BJ (cell line): ENCODE measurements around the gene UBFD1. TPM values are rescaled to one million over a fixed set of nuclear protein-coding genes. Genes with fewer than 3 reads are reported as not detected.

Experiments
- CTCF ChIA-PET: fragments of 350-600 bp; formaldehyde crosslinking; extraction: SDS; loops from one replicate; lab custom pipeline; 2021; ENCODE audit warnings: antibody characterized with exemption, inconsistent platforms; lab: Yijun Ruan, JAX
- POLR2A ChIA-PET: fragments of 300-600 bp; sonication (Branson Sonifier 250); formaldehyde crosslinking; extraction: SDS; loops from one replicate; lab custom pipeline; 2021; ENCODE audit warnings: antibody characterized with exemption; lab: Charles Lee
- DNase-seq: peaks from one replicate; pipeline ENCODE4 v3.0.0-alpha.2; 2011; ENCODE audit warnings: low read depth
- H3K27me3 ChIP-seq: 2 replicates; pipeline ENCODE4 v1.6.0; 2011; ENCODE audit warnings: low read length; ENCODE audit not compliant: control insufficient read depth, insufficient read depth
- H3K36me3 ChIP-seq: 2 replicates; pipeline ENCODE4 v1.5.1; 2011; ENCODE audit warnings: low read length; ENCODE audit not compliant: control insufficient read depth, insufficient read depth
- H3K4me3 ChIP-seq: 2 replicates; pipeline ENCODE4 v1.5.1; 2011; ENCODE audit warnings: low read depth, mild to moderate bottlenecking, control low read depth, low read length
- CTCF ChIP-seq: IDR thresholded peaks from 2 replicates; pipeline ENCODE4 v1.5.1; 2011; ENCODE audit warnings: low read depth, mild to moderate bottlenecking, control low read depth, inconsistent platforms, low read length, moderate library complexity; ENCODE audit not compliant: insufficient read depth
- polyA plus RNA-seq: library from polyadenylated mRNA; depleted of rRNA; stranded (reverse); fragments of >200 nt; gene quantifications from 2 replicates; pipeline ENCODE4 v1.2.3, GENCODE V29; 2011

UBFD1 gene
- polyA plus RNA-seq, 1 experiment = 61.4 TPM

- POLR2A ChIA-PET = no interaction called here
These were observed 41.6 kb upstream of the UBFD1 start for GRCh38 chr16:23515881-23516280.

GRCh38 chr16:23516366-23517137 is 41.0 kb upstream of the UBFD1 start:
- TF ChIP-seq CTCF = no peak
- DNase-seq = no peak
- Histone ChIP-seq H3K27me3 (no peaks in the 10 kb centered on the region), H3K4me3 (no peak overlapping the region), H3K36me3 (peaks cover 1% of the 10 kb centered on the region)
- ChIA-PET POLR2A (no interaction called here), CTCF (interaction anchor here (1.1 kb wide), 1 partner anchor 12 kb away, joined by 3 read pairs; no protein-coding TSS in a partner anchor)

More at GRCh38 chr16:23515881-23516280, 41.6 kb upstream of the UBFD1 start:
- no peak overlapping the region for H3K4me3 ChIP-seq
- no peaks in the 10 kb centered on the region for H3K27me3 ChIP-seq
- CTCF ChIA-PET = interaction anchor here (1.1 kb wide), 1 partner anchor 13 kb away, joined by 3 read pairs; no protein-coding TSS in a partner anchor
- TF ChIP-seq CTCF = no peak
- DNase-seq = no peak
- H3K36me3 ChIP-seq = peaks cover 1% of the 10 kb centered on the region

GRCh38 chr16:23518435-23518891 is 39.1 kb upstream of the UBFD1 start:
- no peak for TF ChIP-seq CTCF
- CTCF ChIA-PET = interaction anchor here (1.3 kb wide), 1 partner anchor 15 kb away, joined by 3 read pairs; no protein-coding TSS in a partner anchor
- DNase-seq = no peak
- H3K27me3 ChIP-seq = no peaks in the 10 kb centered on the region
- H3K4me3 ChIP-seq = no peak overlapping the region
- POLR2A ChIA-PET = no interaction called here
- peaks cover 7% of the 10 kb centered on the region for H3K36me3 ChIP-seq

GRCh38 chr16:23519282-23519681 is 38.2 kb upstream of the UBFD1 start:
- no peak for DNase-seq
- CTCF ChIA-PET = no interaction called here

More at GRCh38 chr16:23519282-23519681, 38.2 kb upstream of the UBFD1 start:
- no peaks in the 10 kb centered on the region for H3K27me3 ChIP-seq
- no peak overlapping the region for H3K4me3 ChIP-seq
- POLR2A ChIA-PET = no interaction called here
- H3K36me3 ChIP-seq = peaks cover 10% of the 10 kb centered on the region
- TF ChIP-seq CTCF = no peak
